Lower leg skin (tissue), 4 donors: ENCODE data around the gene ATP1A4. TPM values are rescaled to one million over a fixed set of nuclear protein-coding genes. Genes with fewer than 3 reads are reported as not detected.

Experiments
- DNase-seq, 2 donors: peaks; one replicate each; pipeline ENCODE4 v3.0.0-alpha.2; 2019; ENCODE audit warnings: low spot score in 2 of 2
- H3K4me3 ChIP-seq: fragments of 200-600 bp; sonication (generic); 2 replicates; pipeline ENCODE4 v1.5.1; 2017; ENCODE audit warnings: mild to moderate bottlenecking, low read depth; ENCODE audit not compliant: poor library complexity, severe bottlenecking
- POLR2A ChIP-seq, 2 donors: fragments of 450-650 bp; IDR thresholded peaks; one replicate each; pipeline ENCODE4 v1.6.1; 2016 to 2017; ENCODE audit warnings: antibody characterized with exemption in 2 of 2, mild to moderate bottlenecking in 1 of 2, moderate library complexity in 1 of 2
- WGBS, 2 donors: methylation state at CpG; one replicate each; pipeline ENCODE4 v1.1.5; 2018; 5-methylcytosine and 5-hydroxymethylcytosine counted together
- intact Hi-C: fragments of 100-400 bp; cut with DNase I; formaldehyde crosslinking; loops from one replicate; pipeline ENCODE4 v1.15.0; 2023; ENCODE audit warnings: low total_unique reads
- total RNA-seq, 4 donors: library from RNA; depleted of rRNA; stranded (reverse); fragments of >200 nt; gene quantifications; one replicate each; pipeline ENCODE4 v1.1.0, GENCODE V29; 2016
- TF ChIP-seq, protein P1 (sequence below), 3 donors: fragments of 450-650 bp; IDR thresholded peaks; one replicate each; pipeline ENCODE4 v1.5.1; 2016; ENCODE audit warnings: antibody characterized with exemption in 3 of 3, mild to moderate bottlenecking in 3 of 3, moderate library complexity in 2 of 3

Gene ATP1A4
- total RNA-seq, 4 donors from 2014 or later = 0.32 TPM; not detected in 3

GRCh38 chr1:160118928-160119327 is 32.5 kb upstream of the ATP1A4 start:
- no peak for DNase-seq
- intact Hi-C loops = no loop called here
- no peak overlapping the region for H3K4me3 ChIP-seq
- WGBS, 2 donors = 77 to 92% methylated on average over 3 of the region's 3 CpGs
- TF ChIP-seq, protein P1, sequence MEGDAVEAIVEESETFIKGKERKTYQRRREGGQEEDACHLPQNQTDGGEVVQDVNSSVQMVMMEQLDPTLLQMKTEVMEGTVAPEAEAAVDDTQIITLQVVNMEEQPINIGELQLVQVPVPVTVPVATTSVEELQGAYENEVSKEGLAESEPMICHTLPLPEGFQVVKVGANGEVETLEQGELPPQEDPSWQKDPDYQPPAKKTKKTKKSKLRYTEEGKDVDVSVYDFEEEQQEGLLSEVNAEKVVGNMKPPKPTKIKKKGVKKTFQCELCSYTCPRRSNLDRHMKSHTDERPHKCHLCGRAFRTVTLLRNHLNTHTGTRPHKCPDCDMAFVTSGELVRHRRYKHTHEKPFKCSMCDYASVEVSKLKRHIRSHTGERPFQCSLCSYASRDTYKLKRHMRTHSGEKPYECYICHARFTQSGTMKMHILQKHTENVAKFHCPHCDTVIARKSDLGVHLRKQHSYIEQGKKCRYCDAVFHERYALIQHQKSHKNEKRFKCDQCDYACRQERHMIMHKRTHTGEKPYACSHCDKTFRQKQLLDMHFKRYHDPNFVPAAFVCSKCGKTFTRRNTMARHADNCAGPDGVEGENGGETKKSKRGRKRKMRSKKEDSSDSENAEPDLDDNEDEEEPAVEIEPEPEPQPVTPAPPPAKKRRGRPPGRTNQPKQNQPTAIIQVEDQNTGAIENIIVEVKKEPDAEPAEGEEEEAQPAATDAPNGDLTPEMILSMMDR (IDR thresholded peaks at IDR 0.05) = no peak
- TF ChIP-seq POLR2A (IDR thresholded peaks at IDR 0.05) = no peak

DNA sequence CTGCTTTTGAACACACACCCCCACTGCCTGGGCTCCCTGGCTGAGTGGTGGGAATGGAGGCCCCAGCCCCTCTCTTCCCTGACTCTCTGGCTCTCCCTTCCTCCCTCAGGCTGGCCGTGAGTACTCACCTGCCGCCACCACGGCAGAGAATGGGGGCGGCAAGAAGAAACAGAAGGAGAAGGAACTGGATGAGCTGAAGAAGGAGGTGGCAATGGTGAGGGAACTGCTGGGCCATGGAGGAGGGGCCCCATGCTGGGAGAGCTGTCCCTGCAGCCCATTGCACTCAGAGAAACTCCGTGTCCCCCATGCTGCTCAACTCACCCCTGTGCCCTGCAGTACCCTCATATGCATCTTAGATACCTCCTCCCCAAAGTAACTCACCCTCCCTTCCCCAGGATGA is 30.6 kb upstream of the ATP1A4 start:
- intact Hi-C loops = no loop called here
- no peak overlapping the region for H3K4me3 ChIP-seq
- WGBS, 2 donors = 87 to 92% methylated on average over 5 of the region's 5 CpGs
- TF ChIP-seq, protein P1 (IDR thresholded peaks at IDR 0.05) = no peak
- TF ChIP-seq POLR2A (IDR thresholded peaks at IDR 0.05) = no peak
- DNase-seq = no peak

DNA sequence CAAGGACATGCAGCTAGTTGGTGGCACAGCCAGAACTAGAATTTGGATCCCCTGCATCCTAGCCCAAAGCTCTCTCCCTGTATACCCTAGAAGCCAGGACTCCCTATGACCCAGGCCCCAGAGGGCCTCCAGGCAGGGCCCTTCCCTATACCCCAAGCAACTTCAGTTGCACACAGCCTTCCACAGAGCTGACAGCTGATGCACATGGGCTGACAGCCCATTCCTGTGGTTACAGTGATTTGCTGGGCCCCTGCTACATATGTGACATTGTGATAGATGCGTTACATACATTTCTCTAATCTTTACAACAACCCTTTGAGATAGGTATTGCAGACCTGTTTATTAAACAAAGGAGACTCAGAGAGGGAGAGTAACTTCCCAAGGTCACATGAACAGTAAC is 30.0 kb upstream of the ATP1A4 start:
- TF ChIP-seq, protein P1 (IDR thresholded peaks at IDR 0.05) = no peak
- no peak for TF ChIP-seq POLR2A (IDR thresholded peaks at IDR 0.05)
- no peak for DNase-seq
- 95% methylated on average over 1 of the region's 1 CpG for WGBS, 2 donors
- intact Hi-C loops = no loop called here
- H3K4me3 ChIP-seq = no peak overlapping the region

DNA sequence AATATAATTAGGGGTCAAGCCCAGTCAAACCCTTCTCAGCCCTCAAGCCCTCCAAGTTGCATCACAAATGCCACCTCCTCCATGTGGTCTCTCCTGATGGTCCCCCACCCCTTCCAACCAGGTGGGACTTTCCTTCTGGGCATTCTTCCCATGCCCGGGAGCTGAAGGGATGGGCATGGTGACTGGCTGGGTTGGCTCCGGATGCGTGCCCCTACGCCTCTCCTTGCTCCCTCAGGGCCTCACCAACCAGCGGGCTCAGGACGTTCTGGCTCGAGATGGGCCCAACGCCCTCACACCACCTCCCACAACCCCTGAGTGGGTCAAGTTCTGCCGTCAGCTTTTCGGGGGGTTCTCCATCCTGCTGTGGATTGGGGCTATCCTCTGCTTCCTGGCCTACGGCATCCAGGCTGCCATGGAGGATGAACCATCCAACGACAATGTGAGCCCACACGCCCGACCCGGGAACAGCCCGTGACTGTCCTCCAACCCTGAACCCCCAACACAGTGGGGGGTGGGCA is 28.4 kb upstream of the ATP1A4 start:
- no peak for DNase-seq
- TF ChIP-seq, protein P1 (IDR thresholded peaks at IDR 0.05) = no peak
- TF ChIP-seq POLR2A (IDR thresholded peaks at IDR 0.05) = no peak
- no peak overlapping the region for H3K4me3 ChIP-seq
- 60 to 68% methylated on average over 16 of the region's 16 CpGs for WGBS, 2 donors
- intact Hi-C loops = loop anchor here (2.0 kb wide), 1 partner anchor 66 kb away; no protein-coding TSS in a partner anchor

- TF ChIP-seq, protein P1 (IDR thresholded peaks at IDR 0.05) = no peak
- no peak for TF ChIP-seq POLR2A (IDR thresholded peaks at IDR 0.05)
- no peak for DNase-seq
- H3K4me3 ChIP-seq = no peak overlapping the region
- intact Hi-C loops = loop anchor here (2.0 kb wide), 1 partner anchor 65 kb away; no protein-coding TSS in a partner anchor
Measured at GRCh38 chr1:160123726-160124125, 27.7 kb upstream of the ATP1A4 start.
